CD4-positive, alpha-beta memory T cell (primary cell): ENCODE results near the gene NAB1. TPM values are rescaled to one million over a fixed set of nuclear protein-coding genes. Genes with fewer than 3 reads are reported as not detected.

ENCODE experiments used
- CTCF ChIA-PET: fragments of 350-600 bp; sonication (Branson Sonifier 250); formaldehyde crosslinking; loops from one replicate; lab custom pipeline; 2021; ENCODE audit warnings: inconsistent platforms; ENCODE audit not compliant: partially characterized antibody; lab: Charles Lee
- POLR2A ChIA-PET: fragments of 350-600 bp; sonication (Branson Sonifier 250); formaldehyde crosslinking; loops from one replicate; lab custom pipeline; 2021; ENCODE audit not compliant: partially characterized antibody; lab: Charles Lee
- DNase-seq, 5 donors: peaks; one replicate each; pipeline versions ENCODE4 v3.0.0 to v3.0.0-alpha.2; 2020 to 2022; ENCODE audit warnings: mixed read lengths in 1 of 5
- H3K27ac ChIP-seq: one replicate; pipeline ENCODE4 v1.7.0; 2013; ENCODE audit warnings: low read depth, low read length
- H3K27me3 ChIP-seq: 2 replicates; pipeline ENCODE4 v1.7.0; 2013; ENCODE audit warnings: mild to moderate bottlenecking, low read length, moderate library complexity; ENCODE audit not compliant: insufficient read depth
- H3K36me3 ChIP-seq: 2 replicates; pipeline ENCODE4 v1.7.0; 2013; ENCODE audit warnings: mild to moderate bottlenecking, low read length, moderate library complexity; ENCODE audit not compliant: insufficient read depth
- H3K4me1 ChIP-seq: 2 replicates; pipeline ENCODE4 v1.7.0; 2013; ENCODE audit warnings: mild to moderate bottlenecking, low read length, moderate library complexity; ENCODE audit not compliant: insufficient read depth
- H3K4me3 ChIP-seq, 2 donors: one replicate each; pipeline ENCODE4 v1.7.0; 2013; ENCODE audit warnings: low read length in 2 of 2, mild to moderate bottlenecking in 1 of 2
- H3K9me3 ChIP-seq, 2 donors: one replicate each; pipeline ENCODE4 v1.7.0; 2013; ENCODE audit warnings: low read length in 2 of 2, control low read depth in 1 of 2; ENCODE audit not compliant: control insufficient read depth in 1 of 2
- H3K27ac Mint-ChIP-seq, 7 donors: one replicate each; pipeline ENCODE4 v1.8.0; 2020 to 2021; ENCODE audit warnings: mixed read lengths in 7 of 7, mild to moderate bottlenecking in 6 of 7, inconsistent platforms in 3 of 7, moderate library complexity in 3 of 7
- H3K27me3 Mint-ChIP-seq, 2 donors: one replicate each; pipeline ENCODE4 v1.8.0; 2020 to 2021; ENCODE audit warnings: mixed read lengths in 2 of 2
- H3K36me3 Mint-ChIP-seq, 2 donors: one replicate each; pipeline ENCODE4 v1.8.0; 2020 to 2021; ENCODE audit warnings: mixed read lengths in 2 of 2, inconsistent platforms in 1 of 2, mild to moderate bottlenecking in 1 of 2
- H3K4me1 Mint-ChIP-seq, 4 donors: one replicate each; pipeline ENCODE4 v1.8.0; 2020 to 2021; ENCODE audit warnings: mixed read lengths in 4 of 4, mild to moderate bottlenecking in 1 of 4
- H3K4me3 Mint-ChIP-seq, 8 donors: one replicate each; pipeline ENCODE4 v1.8.0; 2020 to 2021; ENCODE audit warnings: mixed read lengths in 8 of 8, mild to moderate bottlenecking in 7 of 8, moderate library complexity in 6 of 8, inconsistent platforms in 3 of 8
- H3K9me3 Mint-ChIP-seq, 8 donors: one replicate each; pipeline ENCODE4 v1.8.0; 2020 to 2021; ENCODE audit warnings: mixed read lengths in 8 of 8, mild to moderate bottlenecking in 5 of 8, inconsistent platforms in 3 of 8, moderate library complexity in 1 of 8
- intact Hi-C: fragments of 100-400 bp; cut with micrococcal nuclease; formaldehyde crosslinking; loops from one replicate; pipeline ENCODE4 v1.15.1; 2023
- polyA plus RNA-seq, 2 donors: library from polyadenylated mRNA; unstranded; fragments of 300-500 nt; fragmentation: Illumina TruSeq; gene quantifications; one replicate each; pipeline ENCODE4 v1.2.3, GENCODE V29; 2021
- total RNA-seq, 2 experiments: library from RNA; stranded (reverse); gene quantifications; one replicate each; pipeline ENCODE4 v1.2.3, GENCODE V29; 2021

NAB1 gene
- total and polyA plus RNA-seq, 4 experiments from 2014 or later: 2.8 to 30.7 (median 13.9) TPM

DNA sequence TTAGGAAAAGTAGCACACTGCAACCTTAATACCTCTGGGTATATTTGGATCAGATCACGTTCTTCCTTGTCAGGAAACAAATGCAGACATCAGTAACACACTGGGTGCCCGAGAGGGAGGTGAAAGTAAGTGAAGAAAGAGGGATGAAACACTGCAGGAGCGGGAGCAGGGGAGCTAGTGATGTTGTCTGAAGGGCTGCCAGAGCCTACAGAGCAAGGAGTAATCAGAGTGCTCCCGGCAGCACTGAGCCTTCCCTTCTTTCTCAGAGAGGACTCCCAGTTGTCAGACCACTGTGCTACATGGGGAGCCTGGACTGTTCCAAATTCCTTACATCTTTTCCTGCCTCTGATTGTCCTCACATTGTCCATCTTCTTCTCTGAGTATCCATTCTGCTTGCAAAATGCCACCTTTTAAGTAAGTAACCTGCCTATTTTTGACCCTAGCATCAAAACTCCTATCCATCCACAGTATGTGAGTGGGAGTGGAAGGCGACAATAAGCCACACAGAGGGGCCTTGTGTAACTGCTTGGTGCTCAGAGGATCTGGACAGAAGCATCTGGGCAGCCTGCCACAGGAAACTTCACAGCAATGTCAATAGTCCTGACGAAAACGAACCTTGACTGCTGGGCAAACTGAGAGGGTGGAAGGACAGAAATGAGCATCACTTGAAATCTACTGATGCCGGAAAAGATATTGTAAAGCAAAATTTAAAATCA is 10.8 kb upstream of the NAB1 start:
- Mint-ChIP-seq H3K4me1 (peaks cover 0 to 6% (median under 1%) of the 10 kb centered on the region in 4 donors), H3K4me3 (no peak overlapping the region), H3K9me3 (no peaks in the 10 kb centered on the region), H3K36me3 (no peaks in the 10 kb centered on the region), H3K27ac (peak overlapping the region in 2 of 7 donors; percentile 4 to 15), H3K27me3 (no peaks in the 10 kb centered on the region)
- H3K4me3 ChIP-seq: no peak overlapping the region
- no peaks in the 10 kb centered on the region for H3K9me3 ChIP-seq
- DNase-seq: no peak
- CTCF ChIA-PET: interaction anchor here (1.6 to 7.8 kb wide), 2 partner anchors 10 to 42 kb away, joined by 5 to 82 read pairs; no protein-coding TSS in a partner anchor
- no peaks in the 10 kb centered on the region for H3K36me3 ChIP-seq
- no peaks in the 10 kb centered on the region for H3K27me3 ChIP-seq
- intact Hi-C loops: no loop called here
- no peaks in the 10 kb centered on the region for H3K4me1 ChIP-seq
- no peak overlapping the region for H3K27ac ChIP-seq
- POLR2A ChIA-PET: no interaction called here

DNA sequence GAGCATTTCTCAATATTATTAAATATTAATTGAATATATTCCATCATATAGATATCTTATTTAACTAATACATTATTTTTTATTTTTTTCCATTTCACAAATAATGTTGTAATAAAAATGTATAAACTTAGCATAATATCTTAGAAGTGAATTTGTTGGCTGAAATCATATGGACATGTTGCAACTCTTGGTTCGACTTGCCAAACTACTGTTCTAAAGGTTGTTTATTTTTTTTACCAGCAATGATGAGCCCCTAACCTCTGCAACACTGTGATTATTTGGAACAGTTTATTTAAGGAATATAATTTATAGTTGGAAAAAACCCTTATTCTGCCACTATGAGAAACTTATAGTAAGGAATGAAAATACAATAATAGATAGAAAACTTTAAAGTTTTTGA is 8.8 kb upstream of the NAB1 start:
- Histone ChIP-seq H3K27me3 (no peaks in the 10 kb centered on the region), H3K36me3 (no peaks in the 10 kb centered on the region), H3K4me1 (no peaks in the 10 kb centered on the region), H3K27ac (no peak overlapping the region), H3K4me3 (no peak overlapping the region), H3K9me3 (no peaks in the 10 kb centered on the region)
- Mint-ChIP-seq H3K27ac (peak overlapping the region in 1 of 7 donors; percentile 31), H3K4me3 (no peak overlapping the region), H3K36me3 (no peaks in the 10 kb centered on the region), H3K4me1 (peaks cover 0 to 6% (median under 1%) of the 10 kb centered on the region in 4 donors), H3K9me3 (no peaks in the 10 kb centered on the region), H3K27me3 (no peaks in the 10 kb centered on the region)
- ChIA-PET CTCF (interaction anchor here (7.8 kb wide), 1 partner anchor 40 kb away, joined by 82 read pairs; no protein-coding TSS in a partner anchor), POLR2A (no interaction called here)
- intact Hi-C loops: loop anchor here (10.0 kb wide), 3 partner anchors 375 to 965 kb away; partner anchors contain the start of genes ANKAR, ORMDL1, PMS1 and STAT1
- DNase-seq: no peak

DNA sequence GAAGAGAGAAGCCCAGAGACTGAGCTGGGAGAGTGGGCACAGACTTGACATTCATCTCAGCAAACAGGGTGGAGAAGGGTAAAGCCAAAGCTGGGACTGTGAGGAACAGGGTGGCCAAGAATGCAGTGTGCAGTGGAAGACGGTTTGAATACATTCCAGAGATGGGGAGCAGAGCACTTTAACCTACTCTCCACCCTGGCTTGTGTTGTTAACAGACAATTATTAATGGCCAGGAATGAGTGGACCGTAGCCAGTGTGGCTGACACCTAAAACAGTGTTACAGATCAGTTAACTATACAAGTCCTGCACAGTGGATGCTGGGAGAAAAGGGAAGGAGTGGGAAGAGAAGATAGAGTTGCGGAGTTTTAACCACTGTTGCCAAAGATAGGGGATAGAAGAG is 7.4 kb upstream of the NAB1 start:
- Histone ChIP-seq H3K27me3 (no peaks in the 10 kb centered on the region), H3K27ac (no peak overlapping the region), H3K9me3 (no peaks in the 10 kb centered on the region), H3K36me3 (no peaks in the 10 kb centered on the region), H3K4me1 (no peaks in the 10 kb centered on the region), H3K4me3 (no peak overlapping the region)
- ChIA-PET CTCF (no interaction called here), POLR2A (no interaction called here)
- Mint-ChIP-seq H3K36me3 (no peaks in the 10 kb centered on the region), H3K4me1 (peaks cover 4 to 11% (median 6%) of the 10 kb centered on the region in 4 donors), H3K9me3 (no peaks in the 10 kb centered on the region), H3K4me3 (no peak overlapping the region), H3K27ac (peak overlapping the region in 2 of 7 donors; percentile 44 to 64), H3K27me3 (no peaks in the 10 kb centered on the region)
- intact Hi-C loops: loop anchor here (10.0 kb wide), 3 partner anchors 373 to 967 kb away; partner anchors contain the start of genes ANKAR, ORMDL1, PMS1 and STAT1
- no peak for DNase-seq

DNA sequence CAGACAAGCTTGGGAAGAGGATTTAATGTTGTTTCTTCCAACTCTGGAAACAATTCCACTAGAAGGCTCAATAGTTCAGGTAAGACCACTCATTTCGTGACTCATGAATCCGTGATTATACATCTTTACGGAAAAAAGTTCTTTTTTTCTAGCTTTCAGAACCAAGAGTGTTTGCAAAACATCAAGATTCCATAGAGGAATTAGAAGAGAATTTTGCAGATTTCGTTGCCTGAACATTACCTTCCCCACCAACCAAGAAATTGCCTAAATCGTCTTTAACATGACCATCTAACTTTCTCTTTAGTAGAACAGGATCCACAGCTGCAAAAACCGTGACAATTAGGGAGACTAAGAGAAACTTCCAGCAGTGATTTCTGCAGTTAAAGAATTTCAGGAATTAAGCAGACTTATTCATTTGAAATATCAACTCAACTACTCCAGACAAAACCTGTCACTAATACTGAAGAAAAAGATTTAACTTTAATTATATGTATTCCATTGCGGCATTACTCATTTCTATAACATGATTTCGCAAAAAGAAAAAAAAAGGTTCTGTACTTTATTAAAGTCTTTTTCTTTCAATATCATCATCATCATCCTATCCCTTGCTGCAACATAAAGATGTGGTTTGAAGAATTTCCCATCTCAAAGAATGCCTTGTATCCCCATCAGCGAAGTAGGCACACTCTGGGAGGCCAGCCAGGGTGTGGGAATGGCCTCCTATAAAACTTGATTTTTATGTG is 1.9 kb upstream of the NAB1 start:
- Histone ChIP-seq H3K9me3 (no peaks in the 10 kb centered on the region), H3K4me3 (no peak overlapping the region), H3K27ac (no peak overlapping the region), H3K27me3 (no peaks in the 10 kb centered on the region), H3K4me1 (peaks cover 25% of the 10 kb centered on the region), H3K36me3 (no peaks in the 10 kb centered on the region)
- peaks cover 19 to 48% (median 28%) of the 10 kb centered on the region in 4 donors for H3K4me1 Mint-ChIP-seq
- H3K36me3 Mint-ChIP-seq: peaks cover 0 to 9% of the 10 kb centered on the region in 2 donors
- no peaks in the 10 kb centered on the region for H3K9me3 Mint-ChIP-seq
- no peaks in the 10 kb centered on the region for H3K27me3 Mint-ChIP-seq
- POLR2A ChIA-PET: interaction anchor here (1.3 to 2.0 kb wide), 5 partner anchors 30 to 240 kb away, joined by 3 to 10 read pairs (median 3); partner anchors contain the start of genes MFSD6 and NEMP2
- peak in 1 of 5 donors; percentile 11 for DNase-seq
- peak overlapping the region; percentile 9 to 72 (median 48) for H3K4me3 Mint-ChIP-seq
- CTCF ChIA-PET: interaction anchor here (1.0 to 2.1 kb wide), 4 partner anchors 8 to 46 kb away, joined by 3 to 13 read pairs (median 4); no protein-coding TSS in a partner anchor
- peak overlapping the region; percentile 61 to 95 (median 87) for H3K27ac Mint-ChIP-seq
- intact Hi-C loops: loop anchor here (10.0 kb wide), 3 partner anchors 368 to 972 kb away; partner anchors contain the start of genes ANKAR, ORMDL1, PMS1 and STAT1

DNA sequence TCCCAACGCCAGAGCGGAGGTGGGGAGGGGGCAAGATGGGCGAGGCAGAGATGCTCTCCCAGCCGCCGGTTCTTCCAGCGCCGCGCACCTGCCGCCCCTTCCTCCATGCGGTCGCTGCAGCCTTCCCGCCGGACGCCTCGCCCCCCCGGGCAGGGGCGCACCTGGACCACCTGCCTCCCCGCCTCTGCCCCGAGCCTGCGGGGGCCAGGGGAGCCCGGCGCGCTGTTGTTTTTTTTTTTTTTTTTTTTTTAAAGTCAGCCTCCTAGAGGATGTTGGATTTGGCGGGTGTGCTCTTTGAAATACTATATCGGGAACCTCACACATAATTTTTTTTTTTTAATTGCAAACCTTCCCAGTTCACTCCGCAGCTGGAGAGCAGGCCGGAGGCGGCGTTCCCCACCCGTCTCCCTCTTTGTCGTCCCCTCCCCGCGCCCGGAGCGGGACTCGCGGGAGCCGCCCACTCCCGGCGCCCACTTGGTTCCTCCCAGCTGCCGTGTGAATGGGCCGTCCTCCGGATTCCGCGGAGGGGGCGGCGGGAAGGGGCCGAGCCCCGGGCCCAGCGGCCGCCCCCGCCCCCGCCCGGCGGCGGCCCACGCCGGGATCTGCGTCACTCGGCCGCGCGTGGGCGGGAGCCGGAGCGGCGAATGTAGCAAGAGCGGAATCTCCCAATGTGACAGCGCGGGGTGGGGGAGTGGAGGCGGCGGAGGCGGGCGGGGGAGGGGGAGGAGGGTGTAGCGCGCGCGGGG is 421 bp upstream of the NAB1 start:
- POLR2A ChIA-PET: interaction anchor here (0.6 to 2.0 kb wide), 11 partner anchors 8 to 241 kb away, joined by 3 to 11 read pairs (median 4); partner anchors contain the start of genes MFSD6 and NEMP2
- Mint-ChIP-seq H3K4me3 (peak overlapping the region; percentile 78 to 91 (median 85)), H3K27me3 (no peaks in the 10 kb centered on the region), H3K27ac (peak overlapping the region; percentile 90 to 96 (median 93)), H3K36me3 (peaks cover 0 to 9% of the 10 kb centered on the region in 2 donors), H3K4me1 (peaks cover 19 to 49% (median 29%) of the 10 kb centered on the region in 4 donors), H3K9me3 (no peaks in the 10 kb centered on the region)
- Histone ChIP-seq H3K4me1 (peaks cover 38% of the 10 kb centered on the region), H3K9me3 (no peaks in the 10 kb centered on the region), H3K4me3 (peak overlapping the region; percentile 31 to 57), H3K36me3 (no peaks in the 10 kb centered on the region), H3K27ac (peak overlapping the region; percentile 72), H3K27me3 (no peaks in the 10 kb centered on the region)
- intact Hi-C loops: loop anchor here (1.0 to 10.0 kb wide), 10 partner anchors 14 to 1208 kb away; partner anchors contain the start of genes ANKAR, GLS, MFSD6 and NEMP2
- peak; percentile 91 to 94 (median 92) for DNase-seq
- CTCF ChIA-PET: interaction anchor here (1.1 to 2.1 kb wide), 3 partner anchors 10 to 33 kb away, joined by 3 to 13 read pairs (median 5); no protein-coding TSS in a partner anchor

DNA sequence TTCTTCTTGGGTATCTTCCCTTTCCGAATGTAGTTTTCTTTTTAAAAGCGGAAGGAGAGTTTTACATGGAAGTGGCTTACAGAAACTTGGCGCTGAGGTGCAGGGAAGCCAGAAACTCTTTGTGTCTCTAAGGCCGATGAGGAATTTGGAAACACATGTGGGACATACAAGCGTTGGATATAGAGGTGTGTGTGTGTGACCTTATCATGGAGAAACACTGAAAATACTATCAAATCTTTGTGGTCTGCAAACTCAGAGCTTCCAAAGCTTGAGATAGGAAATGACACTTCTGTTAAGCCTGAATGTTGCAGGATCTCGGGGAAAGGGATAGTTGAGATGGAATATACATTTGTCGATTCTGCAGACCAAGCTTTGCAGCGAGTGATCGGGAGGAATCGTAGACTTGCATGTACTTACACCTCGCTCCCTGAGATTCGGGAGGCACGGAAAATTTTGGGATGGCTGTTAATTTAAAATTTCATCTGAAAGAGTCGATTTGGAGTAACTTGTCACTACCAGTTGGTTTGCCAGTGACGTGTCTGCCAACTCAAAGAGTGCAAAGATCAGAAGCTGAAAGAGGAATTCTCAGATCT is 1.0 kb downstream of the NAB1 start:
- intact Hi-C loops: loop anchor here (1.0 to 10.0 kb wide), 10 partner anchors 12 to 1209 kb away; partner anchors contain the start of genes ANKAR, GLS, MFSD6 and NABP1
- POLR2A ChIA-PET: interaction anchor here (0.7 to 2.2 kb wide), 12 partner anchors 11 to 388 kb away, joined by 3 to 20 read pairs (median 4); partner anchors contain the start of gene NEMP2
- Histone ChIP-seq H3K4me3 (peak overlapping the region; percentile 69 to 77), H3K9me3 (no peaks in the 10 kb centered on the region), H3K36me3 (no peaks in the 10 kb centered on the region), H3K27me3 (no peaks in the 10 kb centered on the region), H3K4me1 (peaks cover 46% of the 10 kb centered on the region), H3K27ac (peak overlapping the region; percentile 80)
- peaks cover 19 to 49% (median 29%) of the 10 kb centered on the region in 4 donors for H3K4me1 Mint-ChIP-seq
- CTCF ChIA-PET: interaction anchor here (1.3 to 4.4 kb wide), 4 partner anchors 13 to 267 kb away, joined by 3 to 51 read pairs (median 4); partner anchors contain the start of gene MFSD6
- H3K27me3 Mint-ChIP-seq: no peaks in the 10 kb centered on the region
- H3K27ac Mint-ChIP-seq: peak overlapping the region; percentile 82 to 98 (median 95)
- peak overlapping the region; percentile 90 to 98 (median 94) for H3K4me3 Mint-ChIP-seq
- peak in 1 of 5 donors; percentile 27 for DNase-seq
- H3K9me3 Mint-ChIP-seq: no peaks in the 10 kb centered on the region
- peaks cover 0 to 9% of the 10 kb centered on the region in 2 donors for H3K36me3 Mint-ChIP-seq
